ENCODE measurements around the gene LRRC4B. TPM values are rescaled to one million over a fixed set of nuclear protein-coding genes. Genes with fewer than 3 reads are reported as not detected.
A peak's percentile ranks its signal among the peaks of the same experiment; 100 is the strongest.
"Not testable (repeated sequence)": the region's sequence is repeated elsewhere in the genome, so short reads cannot be mapped to it uniquely, and the experiment has no call there.

The LRRC4B gene
- total RNA-seq, 1 experiment from 2014 or later = 0.54 TPM

DNA sequence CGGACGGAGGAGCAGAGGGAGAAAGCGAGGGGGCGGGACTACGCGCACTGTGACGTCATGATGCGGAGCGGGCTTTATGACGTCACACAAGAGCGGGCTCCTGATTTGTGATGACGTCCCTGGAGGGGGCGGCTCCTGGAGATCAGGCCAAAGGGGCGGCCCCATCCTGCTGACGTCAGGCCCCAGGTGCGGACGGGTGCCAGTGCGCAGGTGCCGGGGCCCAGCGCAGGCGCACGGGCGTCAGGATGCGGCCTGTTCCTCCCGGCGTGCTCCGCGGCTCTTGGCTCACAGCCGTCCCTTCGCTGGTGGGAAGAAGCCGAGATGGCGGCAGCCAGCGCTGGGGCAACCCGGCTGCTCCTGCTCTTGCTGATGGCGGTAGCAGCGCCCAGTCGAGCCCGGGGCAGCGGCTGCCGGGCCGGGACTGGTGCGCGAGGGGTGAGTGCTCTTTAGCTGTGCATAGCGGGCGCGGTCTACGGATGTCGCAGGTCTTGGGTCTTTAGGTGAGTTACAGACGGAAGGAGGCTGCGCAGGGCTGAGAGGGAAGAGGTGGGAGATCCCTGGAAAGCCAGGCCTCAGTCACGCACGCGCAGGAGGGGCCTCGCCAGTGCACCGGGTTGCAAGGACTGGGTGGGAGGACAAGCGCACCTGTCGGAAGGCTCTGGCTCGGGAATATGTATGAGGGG is 91.9 kb downstream of the LRRC4B start, which contains the start of the genes EMC10 and GARIN5A:
EMC10 (plus strand) TSS at position 284 of the 683 bp plus-strand sequence; CDS start at position 322, 38 bp downstream.
GARIN5A (minus strand) TSS at position 625 of the 683 bp plus-strand sequence; CDS start at position 165, 460 bp downstream.
- no peaks in the 10 kb centered on the region for H3K36me3 ChIP-seq (ENCODE audit: control insufficient read depth, insufficient read depth, low read length)
- ChIA-PET POLR2A (no interaction called here), CTCF (no interaction called here)
- peak; percentile 85 to 93 for DNase-seq
- BruUV-seq (replicated peaks) = TSS peak; percentile 55
- peak within 1 kb of the TSS; percentile 51 for H3K4me3 ChIP-seq (ENCODE audit: low read depth, low read length)
- no peaks in the 10 kb centered on the region for H3K9me3 ChIP-seq
- Mint-ChIP-seq H3K27ac (ENCODE audit: unreplicated experiment) (peak within 1 kb of the TSS; percentile 54), H3K27me3 (ENCODE audit: insufficient read depth, unreplicated experiment) (no peaks in the 10 kb centered on the region), H3K4me1 (ENCODE audit: low read depth, unreplicated experiment) (no peaks in the 10 kb centered on the region), H3K4me3 (ENCODE audit: unreplicated experiment) (peak within 1 kb of the TSS; percentile 89), H3K9me3 (ENCODE audit: unreplicated experiment) (no peaks in the 10 kb centered on the region), H3K36me3 (ENCODE audit: insufficient read depth, unreplicated experiment) (peaks cover 42% of the 10 kb centered on the region)
- no peaks in the 10 kb centered on the region for H3K4me1 ChIP-seq
- H3K27me3 ChIP-seq (replicated peaks; ENCODE audit: control insufficient read depth, insufficient read depth, low read length) = no peaks in the 10 kb centered on the region
- intact Hi-C loops (cut with micrococcal nuclease; ENCODE audit: unreplicated experiment) = loop anchor here (1.0 kb wide), 1 partner anchor 35 kb away; the partner anchor contains the start of gene JOSD2
- TF ChIP-seq, protein P1, sequence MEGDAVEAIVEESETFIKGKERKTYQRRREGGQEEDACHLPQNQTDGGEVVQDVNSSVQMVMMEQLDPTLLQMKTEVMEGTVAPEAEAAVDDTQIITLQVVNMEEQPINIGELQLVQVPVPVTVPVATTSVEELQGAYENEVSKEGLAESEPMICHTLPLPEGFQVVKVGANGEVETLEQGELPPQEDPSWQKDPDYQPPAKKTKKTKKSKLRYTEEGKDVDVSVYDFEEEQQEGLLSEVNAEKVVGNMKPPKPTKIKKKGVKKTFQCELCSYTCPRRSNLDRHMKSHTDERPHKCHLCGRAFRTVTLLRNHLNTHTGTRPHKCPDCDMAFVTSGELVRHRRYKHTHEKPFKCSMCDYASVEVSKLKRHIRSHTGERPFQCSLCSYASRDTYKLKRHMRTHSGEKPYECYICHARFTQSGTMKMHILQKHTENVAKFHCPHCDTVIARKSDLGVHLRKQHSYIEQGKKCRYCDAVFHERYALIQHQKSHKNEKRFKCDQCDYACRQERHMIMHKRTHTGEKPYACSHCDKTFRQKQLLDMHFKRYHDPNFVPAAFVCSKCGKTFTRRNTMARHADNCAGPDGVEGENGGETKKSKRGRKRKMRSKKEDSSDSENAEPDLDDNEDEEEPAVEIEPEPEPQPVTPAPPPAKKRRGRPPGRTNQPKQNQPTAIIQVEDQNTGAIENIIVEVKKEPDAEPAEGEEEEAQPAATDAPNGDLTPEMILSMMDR (IDR thresholded peaks at IDR 0.05; ENCODE audit: insufficient read depth in 1 of 2, low read depth in 1 of 2, low read length in 1 of 2, severe bottlenecking in 1 of 2, unreplicated experiment in 1 of 2) = no peak

DNA sequence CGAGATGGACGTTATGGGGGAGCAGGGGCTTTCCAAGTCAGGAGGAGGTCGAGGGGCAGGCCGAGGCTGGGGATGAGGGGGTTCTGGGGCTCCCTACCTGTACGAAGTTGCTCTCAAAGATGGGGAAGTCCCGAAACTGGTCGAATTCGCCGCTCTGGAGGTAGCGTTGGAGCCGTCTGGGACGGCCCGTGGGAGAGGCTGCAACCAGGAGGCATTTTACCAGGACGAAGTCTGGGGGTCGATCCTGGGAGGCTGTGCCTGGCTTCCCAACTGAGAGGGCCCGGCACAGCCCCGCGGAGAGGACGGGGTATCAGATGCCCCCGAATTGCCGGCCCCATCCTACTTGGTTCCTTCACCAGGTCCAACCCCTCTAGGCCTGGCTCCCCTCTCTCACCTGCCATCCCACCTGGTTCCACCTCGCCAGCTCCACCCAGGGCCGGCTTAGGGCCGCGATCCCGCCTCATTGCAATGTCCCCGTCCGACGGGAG is 92.5 kb downstream of the LRRC4B start:
- intact Hi-C loops (cut with micrococcal nuclease; ENCODE audit: unreplicated experiment) = loop anchor here (1.0 kb wide), 1 partner anchor 36 kb away; the partner anchor contains the start of gene JOSD2
- Histone ChIP-seq H3K9me3 (no peaks in the 10 kb centered on the region), H3K27me3 (replicated peaks; ENCODE audit: control insufficient read depth, insufficient read depth, low read length) (no peaks in the 10 kb centered on the region), H3K4me1 (no peaks in the 10 kb centered on the region), H3K36me3 (ENCODE audit: control insufficient read depth, insufficient read depth, low read length) (no peaks in the 10 kb centered on the region), H3K4me3 (ENCODE audit: low read depth, low read length) (no peak overlapping the region)
- TF ChIP-seq, protein P1 (IDR thresholded peaks at IDR 0.05; ENCODE audit: insufficient read depth in 1 of 2, low read depth in 1 of 2, low read length in 1 of 2, severe bottlenecking in 1 of 2, unreplicated experiment in 1 of 2) = no peak
- no TSS peak for BruUV-seq (replicated peaks)
- ChIA-PET CTCF (no interaction called here), POLR2A (no interaction called here)
- H3K4me3 Mint-ChIP-seq (ENCODE audit: unreplicated experiment) = peak overlapping the region; percentile 89
- no peaks in the 10 kb centered on the region for H3K9me3 Mint-ChIP-seq (ENCODE audit: unreplicated experiment)
- H3K36me3 Mint-ChIP-seq (ENCODE audit: insufficient read depth, unreplicated experiment) = peaks cover 36% of the 10 kb centered on the region
- no peaks in the 10 kb centered on the region for H3K27me3 Mint-ChIP-seq (ENCODE audit: insufficient read depth, unreplicated experiment)
- H3K4me1 Mint-ChIP-seq (ENCODE audit: low read depth, unreplicated experiment) = no peaks in the 10 kb centered on the region
- peak overlapping the region; percentile 54 for H3K27ac Mint-ChIP-seq (ENCODE audit: unreplicated experiment)
- DNase-seq = no peak

DNA sequence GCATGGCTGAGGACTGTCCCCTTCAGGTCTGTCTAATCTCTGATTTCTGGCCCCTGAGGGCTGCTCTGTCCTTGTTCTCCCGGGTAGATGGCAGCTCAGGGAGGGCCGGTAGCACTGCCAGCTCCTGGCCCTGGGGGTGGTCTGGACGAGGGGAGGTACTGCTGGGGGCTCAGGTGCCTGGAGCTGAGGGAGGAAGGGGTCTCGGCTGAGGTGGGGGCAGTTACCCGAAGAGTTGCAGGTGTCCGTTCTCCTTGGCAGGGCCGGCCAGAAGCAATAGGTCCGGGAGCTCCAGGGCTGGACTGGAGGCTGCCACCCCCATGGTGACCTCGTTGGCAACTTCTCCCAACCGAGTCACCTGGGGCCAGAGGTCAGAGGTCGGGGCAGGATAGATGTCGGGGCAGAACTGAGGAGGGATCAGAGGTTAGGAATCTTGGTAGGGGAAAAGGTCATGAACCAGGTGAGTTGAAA is 93.1 kb downstream of the LRRC4B start:
- TF ChIP-seq, protein P1 (IDR thresholded peaks at IDR 0.05; ENCODE audit: insufficient read depth in 1 of 2, low read depth in 1 of 2, low read length in 1 of 2, severe bottlenecking in 1 of 2, unreplicated experiment in 1 of 2) = no peak
- H3K36me3 ChIP-seq (ENCODE audit: control insufficient read depth, insufficient read depth, low read length) = no peaks in the 10 kb centered on the region
- Mint-ChIP-seq H3K27ac (ENCODE audit: unreplicated experiment) (peak overlapping the region; percentile 54), H3K27me3 (ENCODE audit: insufficient read depth, unreplicated experiment) (no peaks in the 10 kb centered on the region), H3K9me3 (ENCODE audit: unreplicated experiment) (no peaks in the 10 kb centered on the region), H3K36me3 (ENCODE audit: insufficient read depth, unreplicated experiment) (peaks cover 36% of the 10 kb centered on the region), H3K4me3 (ENCODE audit: unreplicated experiment) (peak overlapping the region; percentile 89), H3K4me1 (ENCODE audit: low read depth, unreplicated experiment) (no peaks in the 10 kb centered on the region)
- H3K27me3 ChIP-seq (replicated peaks; ENCODE audit: control insufficient read depth, insufficient read depth, low read length) = no peaks in the 10 kb centered on the region
- H3K9me3 ChIP-seq = no peaks in the 10 kb centered on the region
- ChIA-PET POLR2A (no interaction called here), CTCF (no interaction called here)
- intact Hi-C loops (cut with micrococcal nuclease; ENCODE audit: unreplicated experiment) = no loop called here
- H3K4me3 ChIP-seq (ENCODE audit: low read depth, low read length) = no peak overlapping the region
- DNase-seq = no peak
- no TSS peak for BruUV-seq (replicated peaks)
- no peaks in the 10 kb centered on the region for H3K4me1 ChIP-seq

DNA sequence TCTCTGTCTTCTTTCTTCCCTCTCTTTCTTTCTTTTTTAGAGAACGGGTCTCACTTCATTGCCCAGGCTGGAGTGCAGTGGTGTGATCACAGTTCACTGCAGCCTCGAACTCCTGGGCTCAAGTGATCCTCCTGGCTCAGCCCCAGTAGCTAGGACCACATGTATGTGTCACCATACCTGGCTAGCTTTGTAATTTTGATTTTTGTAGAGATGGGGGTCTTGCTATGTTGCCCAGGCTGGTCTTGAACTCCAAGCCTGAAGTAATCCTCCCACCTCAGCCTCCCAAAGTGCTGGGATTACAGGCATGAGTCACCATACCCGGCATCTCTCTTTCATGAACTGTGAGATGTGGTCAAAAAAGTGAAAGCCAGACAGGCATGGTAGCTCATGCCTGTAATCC is 94.9 kb downstream of the LRRC4B start:
- intact Hi-C loops (cut with micrococcal nuclease; ENCODE audit: unreplicated experiment); H3K4me3 Mint-ChIP-seq (ENCODE audit: unreplicated experiment); CTCF ChIA-PET; H3K27me3 ChIP-seq (replicated peaks; ENCODE audit: control insufficient read depth, insufficient read depth, low read length); H3K9me3 Mint-ChIP-seq (ENCODE audit: unreplicated experiment); H3K27me3 Mint-ChIP-seq (ENCODE audit: insufficient read depth, unreplicated experiment); H3K27ac Mint-ChIP-seq (ENCODE audit: unreplicated experiment); H3K4me1 ChIP-seq; H3K9me3 ChIP-seq; H3K4me1 Mint-ChIP-seq (ENCODE audit: low read depth, unreplicated experiment); BruUV-seq (replicated peaks); H3K4me3 ChIP-seq (ENCODE audit: low read depth, low read length); POLR2A ChIA-PET; DNase-seq; H3K36me3 ChIP-seq (ENCODE audit: control insufficient read depth, insufficient read depth, low read length): not testable (repeated sequence)
- H3K36me3 Mint-ChIP-seq (ENCODE audit: insufficient read depth, unreplicated experiment) = peaks cover 30% of the 10 kb centered on the region

Measured in Caco-2 (cell line).